ENCODE data around the gene REL.

Gene REL

GRCh38 chr2:60939622-60940021 is 58.2 kb downstream of the REL start:
- no peak for TF ChIP-seq REST (IDR thresholded peaks at IDR 0.05; ENCODE audit: insufficient read depth in 1 of 2, low read depth in 2 of 2, low read length in 2 of 2)
- no peak for TF ChIP-seq SIN3A (IDR thresholded peaks at IDR 0.05; ENCODE audit: borderline replicate concordance, insufficient read depth, low read length)
- TF ChIP-seq POLR2AphosphoS5 (IDR thresholded peaks at IDR 0.05; ENCODE audit: low read depth, low read length) = no peak
- no peak for TF ChIP-seq FOXP2 (optimal IDR thresholded peaks at IDR 0.05; ENCODE audit: borderline replicate concordance, extremely low read depth, extremely low read length, insufficient read depth)

GRCh38 chr2:60945341-60945740 is 64.0 kb downstream of the REL start:
- no peak for TF ChIP-seq FOXP2 (optimal IDR thresholded peaks at IDR 0.05; ENCODE audit: borderline replicate concordance, extremely low read depth, extremely low read length, insufficient read depth)
- TF ChIP-seq SIN3A (IDR thresholded peaks at IDR 0.05; ENCODE audit: borderline replicate concordance, insufficient read depth, low read length) = no peak
- TF ChIP-seq TAF1 (IDR thresholded peaks at IDR 0.05; ENCODE audit: borderline replicate concordance, insufficient read depth, low read length) = no peak
- no peak for TF ChIP-seq REST (IDR thresholded peaks at IDR 0.05; ENCODE audit: insufficient read depth in 1 of 2, low read depth in 2 of 2, low read length in 2 of 2)
- TF ChIP-seq POLR2AphosphoS5 (IDR thresholded peaks at IDR 0.05; ENCODE audit: low read depth, low read length) = no peak

- no peak for TF ChIP-seq SIN3A (IDR thresholded peaks at IDR 0.05; ENCODE audit: borderline replicate concordance, insufficient read depth, low read length)
- TF ChIP-seq REST (IDR thresholded peaks at IDR 0.05; ENCODE audit: insufficient read depth in 1 of 2, low read depth in 2 of 2, low read length in 2 of 2) = no peak
- no peak for TF ChIP-seq TAF1 (IDR thresholded peaks at IDR 0.05; ENCODE audit: borderline replicate concordance, insufficient read depth, low read length)
- TF ChIP-seq POLR2AphosphoS5 (IDR thresholded peaks at IDR 0.05; ENCODE audit: low read depth, low read length) = no peak
- no peak for TF ChIP-seq FOXP2 (optimal IDR thresholded peaks at IDR 0.05; ENCODE audit: borderline replicate concordance, extremely low read depth, extremely low read length, insufficient read depth)
Measured at GRCh38 chr2:60947056-60947455, 65.7 kb downstream of the REL start.

- TF ChIP-seq FOXP2 (optimal IDR thresholded peaks at IDR 0.05; ENCODE audit: borderline replicate concordance, extremely low read depth, extremely low read length, insufficient read depth) (no peak), REST (IDR thresholded peaks at IDR 0.05; ENCODE audit: insufficient read depth in 1 of 2, low read depth in 2 of 2, low read length in 2 of 2) (no peak), POLR2AphosphoS5 (IDR thresholded peaks at IDR 0.05; ENCODE audit: low read depth, low read length) (no peak), SIN3A (IDR thresholded peaks at IDR 0.05; ENCODE audit: borderline replicate concordance, insufficient read depth, low read length) (no peak), TAF1 (IDR thresholded peaks at IDR 0.05; ENCODE audit: borderline replicate concordance, insufficient read depth, low read length) (no peak)
Measured at GRCh38 chr2:60948161-60948560, 66.8 kb downstream of the REL start.
